K562 (cell line): Measurements from ENCODE around the gene RAB32.

Experiments
- CBX2 ChIP-seq: fragments of 200-600 bp; sonication (generic); IDR thresholded peaks from one replicate; pipeline ENCODE4 v1.6.1; 2012; ENCODE audit warnings: mild to moderate bottlenecking, low read length, inconsistent platforms; ENCODE audit not compliant: insufficient read depth, poor library complexity, severe bottlenecking
- CREM ChIP-seq: IDR thresholded peaks from 2 replicates; pipeline ENCODE4 v1.6.1; 2014; ENCODE audit warnings: antibody characterized with exemption, low read depth
- CTCF ChIP-seq, 3 experiments: IDR thresholded peaks in 2 of 3; conservative IDR thresholded peaks in 1 of 3; 2 replicates each; pipeline ENCODE4 v1.5.1; 2011 to 2012; ENCODE audit warnings: low read length in 3 of 3, mild to moderate bottlenecking in 3 of 3, control low read depth in 2 of 3, improper control_type of control experiment in 1 of 3, inconsistent platforms in 1 of 3, low read depth in 1 of 3, mixed read lengths in 1 of 3, moderate library complexity in 1 of 3; ENCODE audit not compliant: insufficient read depth in 2 of 3
- SMAD4 ChIP-seq: fragments of 250-450 bp; sonication (Bioruptor Pico); conservative IDR thresholded peaks from 2 replicates; pipeline ENCODE4 v1.8.0; 2021; ENCODE audit warnings: inconsistent platforms, mild to moderate bottlenecking, moderate library complexity
- ZFX ChIP-seq: sonication (generic); formaldehyde crosslinking; IDR thresholded peaks from 2 replicates; pipeline ENCODE4 v1.8.0; 2022; ENCODE audit warnings: mild to moderate bottlenecking, missing genetic modification reagents, moderate library complexity

GRCh38 chr6:146587459-146587858 is 43.8 kb downstream of the RAB32 start:
- TF ChIP-seq CBX2, result no peak
- TF ChIP-seq CREM, result no peak
- no peak for TF ChIP-seq SMAD4
- no peak for TF ChIP-seq CTCF (IDR thresholded peaks at IDR 0.05 in 2 of 3, conservative IDR thresholded peaks at IDR 0.05 in 1 of 3; ENCODE audit: insufficient read depth in 2 of 3, low read depth in 1 of 3, low read length in 3 of 3)
- TF ChIP-seq ZFX (CRISPR knock-in tag), result no peak
